Lung (tissue), 12 donors: ENCODE measurements around the gene TAS1R2. TPM values are rescaled to one million over a fixed set of nuclear protein-coding genes. Genes with fewer than 3 reads are reported as not detected.

Source experiments
- ATAC-seq: fragments of 200-7000 bp; cut with Tn5 transposase; one replicate; pipeline ENCODE4 v1.9.1; 2020; ENCODE audit warnings: moderate number of reproducible peaks; ENCODE audit not compliant: insufficient read depth, low FRiP score
- DNase-seq, 3 donors: peaks; one replicate each; pipeline ENCODE4 v3.0.0-alpha.2; 2013 to 2017
- H3K27ac ChIP-seq, 2 donors: one replicate each; pipeline ENCODE4 v1.5.1; 2013; ENCODE audit warnings: mild to moderate bottlenecking in 2 of 2, moderate library complexity in 2 of 2, control low read depth in 1 of 2, inconsistent platforms in 1 of 2, low read depth in 1 of 2, low read length in 1 of 2
- H3K27me3 ChIP-seq, 3 donors: one replicate each; pipeline ENCODE4 v1.5.1; 2013; ENCODE audit warnings: low read length in 2 of 3; ENCODE audit not compliant: control insufficient read depth in 3 of 3, insufficient read depth in 3 of 3
- H3K36me3 ChIP-seq, 4 donors: one replicate each; pipeline ENCODE4 v1.5.1; 2013; ENCODE audit warnings: low read length in 4 of 4, mild to moderate bottlenecking in 1 of 4, moderate library complexity in 1 of 4; ENCODE audit not compliant: control insufficient read depth in 4 of 4, insufficient read depth in 4 of 4
- H3K4me1 ChIP-seq, 5 donors: one replicate each; pipeline ENCODE4 v1.5.1; 2013; ENCODE audit warnings: low read length in 5 of 5, mild to moderate bottlenecking in 2 of 5, moderate library complexity in 1 of 5; ENCODE audit not compliant: control insufficient read depth in 5 of 5, insufficient read depth in 5 of 5
- H3K4me3 ChIP-seq: one replicate; pipeline ENCODE4 v1.5.1; 2013; ENCODE audit warnings: mild to moderate bottlenecking, control low read depth, moderate library complexity
- H3K9ac ChIP-seq, 2 donors: one replicate each; pipeline ENCODE4 v1.5.1; 2013; ENCODE audit warnings: low read length in 2 of 2, control low read depth in 1 of 2; ENCODE audit not compliant: insufficient read depth in 1 of 2
- H3K9me3 ChIP-seq, 4 donors: one replicate each; pipeline ENCODE4 v1.5.1; 2013; ENCODE audit warnings: low read length in 3 of 4, mild to moderate bottlenecking in 1 of 4, moderate library complexity in 1 of 4; ENCODE audit not compliant: control insufficient read depth in 4 of 4, insufficient read depth in 3 of 4
- WGBS, 2 donors: extraction: QIAGEN DNeasy Blood & Tissue Kit; methylation state at CpG; one replicate each; pipeline ENCODE4 v1.1.7; 2013; 5-methylcytosine and 5-hydroxymethylcytosine counted together
- polyA plus RNA-seq, 2 donors: library from polyadenylated mRNA; stranded (reverse); fragments of 200-250 nt; gene quantifications; one replicate each; pipeline ENCODE4 v1.2.1, GENCODE V29; 2013
- total RNA-seq, 2 donors: library from RNA; depleted of rRNA in 1 of 2; stranded (reverse); fragments of >200 nt in 1 of 2; gene quantifications; one replicate each; pipeline ENCODE4 v1.2.1, GENCODE V29; 2014 to 2021
- TF ChIP-seq, protein P1 (sequence below): IDR thresholded peaks from 2 replicates; pipeline ENCODE4 v1.5.1; 2012; ENCODE audit warnings: mild to moderate bottlenecking; ENCODE audit errors: control extremely low read depth, extremely low read depth
- donor health status: control.
- donor health status: control.
- donor health status: Bipolar disorder and iron deficiency.
- donor health status: healthy.
- donor health status: DM: yes; HTN: yes; CAD: no.

Gene TAS1R2
- total and polyA plus RNA-seq, 4 donors, result not detected

DNA sequence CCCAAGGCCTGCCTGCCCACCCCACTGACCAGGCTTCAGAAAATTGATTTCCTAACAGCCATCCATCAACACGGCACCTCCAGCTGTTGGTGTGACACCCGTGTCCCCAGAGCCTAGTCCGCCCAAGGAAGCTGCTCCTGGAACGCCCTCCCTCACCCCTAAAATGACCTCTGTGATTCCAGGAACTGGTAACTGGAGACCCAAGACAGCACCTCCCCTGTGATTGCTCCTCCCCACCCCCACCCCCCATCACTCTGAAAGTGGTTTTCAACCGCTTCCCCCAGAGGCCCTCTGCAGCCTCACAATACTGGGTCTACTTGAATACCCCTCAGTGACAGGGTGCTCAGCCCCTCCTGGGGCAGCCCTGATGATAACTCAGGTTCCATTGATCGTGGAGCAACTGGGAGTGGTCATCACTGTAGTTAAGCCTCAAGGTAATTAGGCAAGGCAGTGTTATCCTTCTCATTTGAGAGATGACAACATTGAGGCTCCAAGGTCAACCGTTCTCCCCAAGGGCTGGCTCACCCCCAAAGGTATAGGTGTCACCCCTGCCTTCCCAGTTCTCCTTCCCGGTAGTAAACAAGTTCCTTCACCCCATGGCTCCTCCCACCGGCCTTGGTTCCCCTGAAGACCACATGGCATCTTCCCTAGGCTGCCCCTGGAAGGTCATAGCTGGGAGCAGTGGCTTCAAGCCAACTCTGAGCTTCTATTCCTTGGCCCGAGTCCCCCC, 52.0 kb downstream of the TAS1R2 start:
- peaks cover 0 to 10% (median 0%) of the 10 kb centered on the region in 3 donors for H3K27me3 ChIP-seq

DNA sequence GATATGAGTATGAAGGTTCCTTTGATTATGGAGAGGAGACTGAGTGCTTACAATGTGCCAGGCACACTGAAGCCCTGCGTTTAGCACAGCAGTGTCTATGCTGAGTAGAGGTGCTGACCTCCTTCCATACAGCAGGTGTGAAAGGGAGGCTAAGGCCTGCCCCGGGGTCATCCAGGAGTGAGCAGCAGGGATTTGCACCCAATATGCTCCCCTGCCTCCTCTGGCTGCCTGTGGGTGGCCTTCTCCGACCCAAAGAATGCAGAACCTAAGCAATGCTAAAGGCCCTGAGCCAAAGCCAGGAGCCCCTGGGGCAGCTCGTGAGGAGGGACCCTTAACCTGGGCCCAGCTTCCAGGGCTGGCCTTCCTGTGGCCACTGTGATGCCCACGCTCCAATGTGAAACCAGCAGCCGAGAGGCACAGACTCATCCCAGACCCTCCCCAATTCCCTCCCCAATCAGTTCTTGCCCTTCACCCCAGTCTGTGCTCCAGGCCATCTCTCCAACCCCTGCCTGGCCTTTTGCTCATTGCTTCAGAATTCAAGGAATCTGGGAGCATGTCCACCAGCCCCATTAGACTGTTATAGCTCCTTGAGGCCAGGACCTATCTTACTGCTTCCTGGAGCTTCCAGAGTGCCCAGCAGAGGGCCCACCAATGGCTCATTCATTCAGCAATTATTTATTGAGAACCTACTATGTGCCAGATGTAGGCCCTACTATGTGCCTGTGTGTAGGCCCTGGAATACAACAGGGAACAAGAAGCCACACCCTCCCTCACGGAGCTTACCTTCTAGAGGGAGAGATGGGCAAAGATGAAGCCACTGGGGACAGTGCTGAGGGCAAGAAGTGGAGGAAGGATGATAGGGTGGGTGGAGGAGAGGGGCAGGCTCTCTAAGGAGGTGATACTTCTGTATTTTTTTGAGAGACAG, 53.3 kb downstream of the TAS1R2 start:
- no peak for DNase-seq
- TF ChIP-seq, protein P1, sequence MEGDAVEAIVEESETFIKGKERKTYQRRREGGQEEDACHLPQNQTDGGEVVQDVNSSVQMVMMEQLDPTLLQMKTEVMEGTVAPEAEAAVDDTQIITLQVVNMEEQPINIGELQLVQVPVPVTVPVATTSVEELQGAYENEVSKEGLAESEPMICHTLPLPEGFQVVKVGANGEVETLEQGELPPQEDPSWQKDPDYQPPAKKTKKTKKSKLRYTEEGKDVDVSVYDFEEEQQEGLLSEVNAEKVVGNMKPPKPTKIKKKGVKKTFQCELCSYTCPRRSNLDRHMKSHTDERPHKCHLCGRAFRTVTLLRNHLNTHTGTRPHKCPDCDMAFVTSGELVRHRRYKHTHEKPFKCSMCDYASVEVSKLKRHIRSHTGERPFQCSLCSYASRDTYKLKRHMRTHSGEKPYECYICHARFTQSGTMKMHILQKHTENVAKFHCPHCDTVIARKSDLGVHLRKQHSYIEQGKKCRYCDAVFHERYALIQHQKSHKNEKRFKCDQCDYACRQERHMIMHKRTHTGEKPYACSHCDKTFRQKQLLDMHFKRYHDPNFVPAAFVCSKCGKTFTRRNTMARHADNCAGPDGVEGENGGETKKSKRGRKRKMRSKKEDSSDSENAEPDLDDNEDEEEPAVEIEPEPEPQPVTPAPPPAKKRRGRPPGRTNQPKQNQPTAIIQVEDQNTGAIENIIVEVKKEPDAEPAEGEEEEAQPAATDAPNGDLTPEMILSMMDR, result no peak
- no peak for ATAC-seq
- no peak overlapping the region for H3K27ac ChIP-seq
- peaks cover 0 to 9% (median 0%) of the 10 kb centered on the region in 5 donors for H3K4me1 ChIP-seq
- H3K9me3 ChIP-seq, result no peaks in the 10 kb centered on the region
- H3K27me3 ChIP-seq, result peaks cover 0 to 10% (median 3%) of the 10 kb centered on the region in 3 donors
- H3K36me3 ChIP-seq, result no peaks in the 10 kb centered on the region
- H3K9ac ChIP-seq, result no peak overlapping the region
- 74 to 78% methylated on average over 7 of the region's 7 CpGs for WGBS, 2 donors
- no peak overlapping the region for H3K4me3 ChIP-seq

More for the DNA sequence above, 52.0 kb downstream of the TAS1R2 start:
- no peak for ATAC-seq
- TF ChIP-seq, protein P1, result no peak
- whole genome bisulfite sequencing, 2 donors, result 59 to 63% methylated on average over 10 of the region's 10 CpGs
- Histone ChIP-seq H3K27ac (no peak overlapping the region), H3K4me3 (no peak overlapping the region), H3K9ac (no peak overlapping the region), H3K36me3 (no peaks in the 10 kb centered on the region), H3K4me1 (peaks cover 0 to 9% (median 0%) of the 10 kb centered on the region in 5 donors), H3K9me3 (no peaks in the 10 kb centered on the region)
- DNase-seq, result no peak

DNA sequence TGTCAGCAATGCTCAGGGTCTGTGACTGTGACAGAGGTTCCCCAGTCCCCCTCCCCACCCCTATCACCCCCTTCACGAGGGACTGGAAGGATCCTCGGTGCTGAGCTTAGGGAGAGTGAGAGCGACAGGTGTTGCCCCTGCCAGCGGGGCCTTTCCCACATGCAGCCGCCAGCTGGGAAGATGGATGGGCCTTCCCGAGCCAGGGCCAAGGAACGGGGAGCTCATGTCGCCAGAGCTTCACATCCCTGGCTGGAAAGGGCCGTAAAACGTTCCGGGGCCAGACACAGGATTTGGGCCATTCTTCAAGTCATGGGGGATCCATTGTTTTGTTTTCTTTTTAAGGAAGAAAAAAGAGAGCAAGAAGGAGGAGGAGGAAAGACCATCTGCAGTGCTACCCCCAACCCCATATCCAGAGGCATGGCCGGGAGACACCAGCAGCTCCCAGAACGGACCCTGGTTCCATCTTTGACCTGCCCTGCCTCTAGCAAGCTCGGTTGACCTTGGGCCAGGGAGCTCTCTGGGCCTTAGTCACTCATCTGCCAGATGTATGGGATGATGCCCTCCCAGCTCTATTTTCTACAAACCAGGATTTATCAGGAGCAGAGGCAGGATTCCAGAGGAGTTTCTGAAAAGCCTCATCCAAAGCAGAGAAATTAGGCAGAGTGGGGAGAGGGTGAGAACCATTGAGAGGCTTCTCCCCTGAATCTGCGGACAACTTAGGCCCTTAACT, 54.1 kb downstream of the TAS1R2 start:
- Histone ChIP-seq H3K27me3 (peaks cover 0 to 10% (median 3%) of the 10 kb centered on the region in 3 donors), H3K36me3 (no peaks in the 10 kb centered on the region), H3K9me3 (no peaks in the 10 kb centered on the region), H3K9ac (no peak overlapping the region), H3K27ac (no peak overlapping the region), H3K4me1 (peaks cover 0 to 9% (median 0%) of the 10 kb centered on the region in 5 donors), H3K4me3 (no peak overlapping the region)
- TF ChIP-seq, protein P1, result no peak
- ATAC-seq, result no peak
- 41 to 53% methylated on average over 15 of the region's 15 CpGs for WGBS, 2 donors
- DNase-seq, result peak in 1 of 3 donors; percentile 21
